NCI-H345 treated with DMSO at 0.1 percent for 48 hours (cell line): ENCODE data around the gene TBC1D10A.

Source experiments
- DNase-seq: peaks from one replicate; lab custom pipeline; 2025; ENCODE audit not compliant: unreplicated experiment; lab: John Stamatoyannopoulos, UW

TBC1D10A gene

DNA sequence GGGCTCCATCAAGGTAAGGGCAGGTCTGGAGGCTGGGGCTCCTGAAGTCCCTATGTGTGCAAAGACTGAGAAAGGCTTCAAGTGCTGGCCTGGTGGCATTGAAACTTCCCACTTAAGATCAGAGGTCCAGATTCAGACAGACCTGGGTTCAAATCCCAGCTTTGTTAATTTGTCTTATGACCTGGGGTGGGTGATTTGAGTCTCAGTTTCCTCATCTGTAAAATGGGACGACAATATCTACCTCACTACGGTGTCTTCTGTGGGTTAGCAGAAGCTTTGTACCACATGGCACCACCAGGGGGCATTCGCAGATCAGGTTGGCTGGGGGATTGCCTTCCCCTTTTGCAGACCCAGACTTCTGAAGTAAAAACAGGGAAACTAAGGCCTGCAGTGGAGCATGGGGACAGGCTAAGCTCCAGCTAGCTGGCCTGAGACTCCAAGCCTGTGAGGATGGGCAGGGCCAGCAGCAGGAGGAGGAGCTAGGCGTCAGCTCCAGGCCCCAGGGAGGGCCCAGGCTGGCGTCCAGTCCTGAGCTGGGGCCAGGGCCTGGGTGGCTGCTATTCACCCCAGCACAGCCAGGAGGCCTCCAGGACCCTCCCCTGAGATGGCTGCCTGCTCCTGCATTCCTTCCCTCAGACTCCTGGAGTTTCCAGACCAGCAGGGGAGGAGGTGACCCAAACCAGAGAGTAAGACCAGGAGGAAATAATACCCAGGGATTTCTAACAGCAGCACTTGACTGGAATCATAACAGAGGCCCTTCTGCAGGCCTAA, 38.9 kb downstream of the TBC1D10A start:
- DNase-seq: peak; percentile 11

DNA sequence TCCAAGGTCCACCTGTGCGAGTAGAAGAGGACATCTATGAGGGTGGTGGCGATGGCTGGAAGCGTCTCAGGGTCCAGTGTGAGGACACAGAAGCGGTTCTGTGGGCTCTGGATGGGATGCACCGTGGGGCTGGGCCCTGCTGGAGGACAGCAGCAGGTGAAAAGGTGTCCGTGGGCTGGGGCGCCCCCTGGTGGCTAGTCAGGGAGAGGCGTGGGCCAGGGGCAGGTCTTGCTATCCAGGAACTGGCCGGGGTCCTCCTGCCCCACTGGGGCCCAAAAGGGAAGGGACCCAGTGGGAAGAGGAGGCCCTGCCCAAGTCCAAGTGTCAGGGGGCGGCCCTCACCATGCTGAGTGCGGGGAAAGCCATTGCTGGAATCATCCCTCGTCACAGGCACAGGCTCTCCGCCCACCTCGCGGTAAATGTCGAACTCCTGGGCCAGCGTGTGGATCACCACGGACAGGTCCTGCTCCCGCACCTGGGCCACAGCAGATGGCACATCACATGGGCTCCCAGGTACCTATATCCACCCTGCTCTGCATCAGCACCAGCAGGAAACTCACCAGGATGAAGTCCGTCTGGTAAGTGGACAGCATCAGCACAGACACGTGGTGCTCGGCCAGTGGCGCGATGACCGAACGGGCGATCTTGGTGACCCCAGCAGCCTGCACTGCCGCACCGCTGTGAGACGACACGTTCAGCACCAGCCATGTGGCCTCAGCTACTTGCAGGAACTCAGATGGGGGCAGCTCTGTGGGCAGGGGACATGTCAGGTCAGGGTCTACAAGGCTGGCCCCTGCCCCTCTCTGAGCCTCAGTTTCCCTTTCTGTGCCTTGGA, 39.7 kb downstream of the TBC1D10A start:
- DNase-seq: peak; percentile 13

DNA sequence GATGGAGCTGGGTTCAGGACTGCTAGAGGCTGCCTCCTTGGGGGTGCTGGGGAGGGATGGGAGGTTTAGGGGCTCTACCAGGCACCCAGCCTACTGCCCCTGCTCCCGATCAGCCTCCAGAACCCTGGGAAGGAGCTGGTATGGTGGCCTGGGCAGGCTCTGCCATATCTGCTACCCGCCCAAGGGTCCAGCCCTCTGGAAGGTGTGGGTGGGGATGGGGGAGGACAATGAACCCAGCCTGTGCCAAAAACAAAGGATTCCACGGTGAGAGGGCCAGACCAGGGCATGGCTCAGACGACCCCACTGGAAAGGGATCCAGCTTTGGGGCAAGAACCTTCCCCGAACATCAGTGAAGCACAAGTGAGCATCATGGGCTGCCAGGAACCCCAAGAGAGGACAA, 40.4 kb downstream of the TBC1D10A start:
- no peak for DNase-seq

DNA sequence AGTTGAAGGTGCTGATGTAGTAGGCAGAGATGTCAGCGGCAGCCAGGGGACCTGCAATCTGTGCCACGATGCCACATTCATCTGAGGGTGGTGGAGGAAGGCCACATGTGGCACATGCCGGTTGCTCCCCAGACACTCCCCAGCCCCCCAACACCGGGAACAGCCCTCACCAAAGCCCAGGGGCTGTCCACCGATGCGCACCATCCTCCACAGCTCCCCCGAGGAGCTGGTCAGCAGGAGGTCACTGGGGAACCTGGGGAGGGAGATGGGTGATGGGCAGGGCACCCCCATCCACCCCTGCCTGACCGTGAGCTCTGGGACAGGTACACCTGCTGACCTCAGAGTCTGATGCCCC, 40.9 kb downstream of the TBC1D10A start:
- no peak for DNase-seq

DNA sequence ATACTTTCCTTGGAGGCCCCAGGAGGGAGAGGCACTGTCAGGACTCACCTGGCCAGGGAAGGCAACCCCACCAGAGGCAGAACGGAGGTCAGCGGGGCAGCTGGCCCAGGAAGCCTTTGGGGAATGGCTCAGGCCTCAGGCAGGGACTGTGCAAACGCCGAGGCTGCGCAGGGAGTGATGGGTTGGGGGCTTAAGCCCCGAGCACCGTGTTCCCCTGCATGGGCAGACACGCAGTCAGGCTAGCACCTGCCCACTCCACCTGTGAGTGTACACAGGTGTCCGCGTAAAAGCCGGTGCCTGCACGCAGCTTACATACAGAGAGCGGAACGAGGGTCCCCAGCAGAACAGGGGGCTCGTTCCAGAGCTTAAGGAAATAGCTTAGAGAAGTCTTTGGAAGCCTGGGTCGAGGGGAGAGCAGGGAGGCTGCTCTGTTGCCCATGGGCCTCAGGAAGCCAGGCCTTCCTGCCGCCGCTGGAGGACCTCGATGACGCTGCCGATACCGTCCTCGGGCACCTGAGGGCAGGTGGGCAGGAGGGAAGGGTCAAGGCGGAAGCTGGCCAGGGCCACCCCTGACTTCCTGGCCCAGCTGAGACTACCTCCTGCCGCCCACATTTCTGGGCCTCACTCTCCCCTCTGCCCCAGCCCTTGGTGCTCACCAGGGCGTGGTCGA, 41.4 kb downstream of the TBC1D10A start:
- no peak for DNase-seq

DNA sequence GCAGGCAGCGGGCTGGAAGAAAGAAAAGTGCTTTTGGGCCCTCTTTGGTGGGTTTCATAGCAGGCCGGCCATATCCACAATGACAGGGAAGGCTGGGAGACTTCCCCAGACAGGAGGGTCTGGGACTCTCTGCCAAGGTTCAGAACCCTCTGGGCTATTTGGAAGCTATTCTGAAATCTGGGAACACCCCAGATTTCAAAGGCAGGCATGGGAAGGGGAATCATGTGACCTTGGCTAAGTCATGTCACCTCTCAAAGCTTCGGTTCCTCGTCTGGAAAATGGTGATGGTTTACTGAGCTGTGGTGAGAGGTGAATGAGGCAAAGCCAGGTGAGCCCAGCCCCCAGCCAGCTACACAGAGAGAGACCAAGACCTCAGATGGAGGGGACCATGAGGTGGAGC, 42.1 kb downstream of the TBC1D10A start:
- DNase-seq: no peak

DNA sequence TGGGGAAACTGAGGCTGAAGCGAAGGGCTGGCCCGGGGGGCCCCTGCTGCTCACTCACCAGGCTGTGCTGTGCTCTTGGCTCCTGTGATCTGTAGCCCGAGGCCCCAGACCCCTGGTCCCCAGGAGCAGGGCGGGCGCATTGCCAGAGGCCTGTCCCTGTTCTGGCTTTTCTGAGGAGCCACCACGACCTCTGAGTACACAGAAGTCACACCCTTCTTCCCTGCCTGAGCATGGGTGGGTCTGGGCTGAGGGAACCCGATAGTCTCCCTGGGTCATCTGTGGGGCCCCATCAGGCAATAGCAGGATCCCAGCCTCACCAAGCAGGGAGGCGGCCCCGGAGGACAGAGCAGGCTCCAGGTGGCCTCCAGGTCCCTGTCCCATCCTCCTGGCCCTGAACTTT, 42.6 kb downstream of the TBC1D10A start:
- DNase-seq: no peak

DNA sequence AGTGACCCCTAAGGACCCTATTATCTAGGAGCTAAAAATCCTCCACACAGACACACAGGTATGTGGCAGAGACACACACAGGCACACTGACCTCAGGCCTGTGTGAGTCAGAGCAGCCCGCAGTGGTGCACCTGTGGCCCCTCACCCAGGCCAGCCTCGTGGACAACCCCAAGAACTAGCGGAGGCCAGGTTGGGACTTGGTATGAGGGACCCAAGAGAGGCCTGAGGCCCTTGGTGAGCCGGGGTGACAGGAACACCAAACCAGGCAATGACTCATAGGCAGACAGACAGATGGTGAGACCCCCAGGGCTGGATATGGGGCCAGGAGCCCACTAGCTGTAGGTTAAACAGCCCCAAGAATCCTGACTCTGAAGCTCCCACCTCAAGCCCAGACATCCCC, 43.4 kb downstream of the TBC1D10A start:
- DNase-seq: no peak

DNA sequence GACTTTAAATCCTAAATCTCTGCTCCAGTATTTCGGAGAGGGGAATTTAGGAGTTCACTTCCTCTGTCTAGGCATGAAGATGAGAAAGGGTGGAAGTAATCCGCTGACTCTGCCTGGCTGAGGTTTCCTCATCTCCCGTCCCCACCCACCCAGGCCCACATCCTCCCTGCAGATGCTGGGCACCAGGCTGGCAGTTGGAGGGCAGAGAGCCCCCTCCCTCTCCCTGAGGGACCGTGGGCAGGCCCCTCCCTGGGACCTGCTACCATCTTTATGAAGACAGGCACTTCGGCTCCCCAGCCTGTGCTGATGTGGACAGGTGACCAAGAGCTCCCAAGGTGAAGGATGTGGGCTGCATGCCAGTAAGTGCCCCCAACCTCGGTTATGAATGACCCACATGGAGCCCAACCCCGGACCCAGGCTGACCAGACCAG, 44.1 kb downstream of the TBC1D10A start:
- no peak for DNase-seq

DNA sequence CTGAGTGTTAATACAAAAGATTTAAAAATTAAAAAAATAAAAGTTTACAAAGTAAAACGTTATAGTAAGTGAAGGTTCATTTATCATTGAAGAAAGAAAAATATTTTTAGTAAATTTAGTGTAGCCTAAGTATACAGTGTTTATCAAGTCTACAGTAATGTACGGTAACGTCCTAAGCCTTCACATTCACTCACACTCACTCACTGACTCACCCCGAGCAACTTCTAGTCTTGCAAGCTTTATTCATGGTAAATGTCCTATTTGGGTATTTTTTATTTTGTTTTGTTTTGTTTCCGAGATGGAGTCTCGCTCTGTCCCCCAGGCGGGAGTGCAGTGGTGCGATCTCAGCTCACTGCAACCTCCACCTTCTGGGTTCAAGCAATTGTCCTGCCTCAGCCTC, 46.2 kb downstream of the TBC1D10A start:
- DNase-seq: no peak

DNA sequence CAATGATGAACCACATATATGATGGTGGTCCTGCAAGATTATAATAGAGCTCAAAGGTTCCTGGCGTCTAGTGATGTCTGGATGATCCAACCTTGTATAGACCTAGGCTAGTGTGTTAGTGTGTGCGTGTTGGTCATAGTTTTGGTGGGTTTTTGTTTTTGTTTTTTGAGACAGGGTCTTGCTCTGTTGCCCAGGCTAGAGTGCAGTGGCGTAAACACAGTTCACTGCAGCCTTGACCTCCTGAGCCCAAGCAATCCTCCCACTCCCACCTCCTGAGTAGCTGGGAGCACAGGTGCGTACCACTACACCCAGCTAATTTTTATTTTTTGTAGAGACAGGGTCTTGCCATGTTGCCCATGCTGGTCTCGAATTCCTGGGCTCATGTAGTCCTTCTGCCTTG, 46.8 kb downstream of the TBC1D10A start:
- no peak for DNase-seq

DNA sequence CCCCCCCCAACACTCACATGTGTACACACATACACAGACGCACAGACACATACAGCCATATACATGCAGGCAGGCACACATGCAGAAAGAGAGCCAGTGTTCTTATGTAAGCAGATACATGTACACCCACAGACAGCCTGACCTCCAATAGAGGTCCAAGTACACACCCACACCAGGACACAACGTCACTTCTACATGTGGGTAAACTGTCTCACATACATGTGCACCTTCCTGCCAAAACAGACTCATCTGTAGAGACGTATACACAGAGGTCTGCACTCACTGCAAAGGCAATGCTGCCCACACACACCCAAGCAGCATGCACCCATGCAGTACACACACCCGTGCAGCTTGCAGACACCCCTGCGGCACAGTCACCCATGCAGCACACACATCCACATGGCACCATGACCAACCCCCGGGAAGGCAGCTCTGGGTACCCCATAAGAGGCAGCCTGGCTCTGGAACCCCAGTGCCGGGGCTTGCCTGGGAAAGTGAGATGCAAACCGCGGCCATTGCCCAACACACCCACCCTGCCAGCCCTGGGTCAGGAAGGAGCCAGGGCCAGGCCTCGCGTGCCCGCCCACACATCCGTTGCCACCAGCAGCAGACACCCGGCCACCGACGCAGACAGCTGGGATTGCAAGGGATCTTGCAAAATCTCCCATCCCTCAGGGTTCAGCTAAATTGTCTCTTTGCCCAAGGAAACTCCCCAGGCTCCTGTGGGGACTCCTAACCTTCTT, 47.5 kb downstream of the TBC1D10A start:
- DNase-seq: no peak

DNA sequence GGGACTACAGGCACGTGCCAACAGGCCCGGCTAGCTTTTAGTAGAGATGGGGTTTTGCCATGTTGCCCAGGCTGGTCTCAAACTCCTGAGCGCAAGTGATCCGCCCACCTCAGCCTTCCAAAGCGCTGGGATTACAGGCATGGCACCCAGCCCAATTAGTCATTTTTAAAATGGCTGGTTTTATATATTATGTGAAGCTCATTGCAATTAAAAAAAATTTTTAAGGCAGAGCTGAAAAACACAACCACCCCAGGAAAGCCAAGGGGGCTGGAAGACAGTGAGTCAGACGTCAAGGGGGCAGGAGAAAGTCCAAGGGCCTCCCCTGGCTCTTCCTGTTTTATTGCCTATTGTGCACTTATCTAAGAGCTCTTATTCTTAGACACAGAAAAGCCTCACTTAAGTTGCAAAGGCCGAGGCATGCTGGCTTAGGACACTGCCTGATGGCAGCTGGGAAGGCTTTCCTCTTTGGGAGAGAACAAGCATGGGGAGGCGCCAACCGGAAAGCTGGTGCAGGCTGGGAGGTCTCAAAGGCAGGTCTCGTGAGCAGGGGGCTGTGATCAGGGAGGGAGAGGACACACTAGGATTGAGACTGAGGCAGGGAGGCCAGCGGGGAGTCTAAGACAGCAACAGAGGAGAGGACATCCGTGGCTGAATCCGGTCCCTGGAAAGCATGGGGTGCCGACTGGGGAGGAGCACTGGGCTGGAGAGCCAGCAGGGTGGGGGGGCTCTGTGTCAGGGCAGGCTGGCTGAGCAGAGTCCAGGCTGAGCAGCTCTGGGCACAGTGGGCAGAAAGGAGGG, 49.0 kb downstream of the TBC1D10A start:
- no peak for DNase-seq

DNA sequence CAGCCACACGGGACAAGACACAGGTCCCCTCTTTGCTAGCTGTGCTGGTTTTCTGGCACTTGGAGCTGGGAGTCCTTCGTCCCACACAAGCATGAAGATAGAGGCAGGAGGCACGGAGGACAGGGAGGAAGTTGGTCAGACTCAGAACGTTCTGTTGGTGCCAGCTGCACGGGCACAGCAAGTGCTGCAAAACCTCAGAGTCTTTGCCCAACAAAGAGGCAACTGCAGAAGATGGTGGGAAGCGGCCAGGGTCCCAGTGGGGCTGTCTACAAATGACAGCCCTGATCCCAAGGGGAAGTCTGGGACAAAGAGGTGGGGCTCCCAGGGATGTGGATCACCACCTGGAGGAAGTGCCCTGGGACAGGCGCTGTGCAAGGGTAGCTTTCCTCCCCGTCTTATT, 50.7 kb downstream of the TBC1D10A start:
- no peak for DNase-seq

DNA sequence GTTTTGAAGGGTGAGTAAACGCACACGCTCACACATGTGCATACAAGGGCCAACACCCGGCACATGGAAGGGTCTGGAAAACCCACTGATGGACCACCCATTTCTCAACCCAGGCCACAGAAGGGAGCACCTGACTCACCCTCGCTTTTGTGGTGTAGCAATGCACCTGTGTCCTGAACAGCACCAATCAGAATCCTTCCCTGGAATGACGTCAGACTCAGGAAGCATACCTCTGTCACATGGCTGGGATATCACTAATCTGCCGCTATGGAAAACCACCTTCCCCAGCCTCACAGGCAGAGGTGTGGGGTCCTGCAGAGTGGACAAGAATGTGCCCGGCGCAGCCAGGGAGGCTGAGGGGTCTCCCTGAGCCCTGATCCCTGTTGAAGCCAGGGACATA, 51.1 kb downstream of the TBC1D10A start:
- no peak for DNase-seq

DNA sequence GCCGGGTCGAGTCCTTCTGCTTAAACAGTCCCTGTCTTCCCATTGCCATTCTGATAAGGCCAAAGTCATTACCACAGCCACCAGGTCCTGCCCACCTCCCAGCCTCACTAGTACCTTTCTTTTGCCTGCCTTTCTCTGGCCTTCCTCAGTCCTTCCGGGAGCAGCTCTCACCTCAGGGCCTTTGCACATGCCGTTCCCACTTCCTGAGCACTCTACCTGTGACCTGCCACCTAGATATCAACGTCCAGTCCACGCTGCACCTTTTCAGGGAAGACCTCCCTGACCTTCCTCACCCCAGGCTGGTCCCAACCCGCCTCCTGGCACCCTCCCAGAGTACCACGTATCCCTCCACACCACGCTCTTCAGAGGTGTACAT, 52.3 kb downstream of the TBC1D10A start:
- DNase-seq: no peak

DNA sequence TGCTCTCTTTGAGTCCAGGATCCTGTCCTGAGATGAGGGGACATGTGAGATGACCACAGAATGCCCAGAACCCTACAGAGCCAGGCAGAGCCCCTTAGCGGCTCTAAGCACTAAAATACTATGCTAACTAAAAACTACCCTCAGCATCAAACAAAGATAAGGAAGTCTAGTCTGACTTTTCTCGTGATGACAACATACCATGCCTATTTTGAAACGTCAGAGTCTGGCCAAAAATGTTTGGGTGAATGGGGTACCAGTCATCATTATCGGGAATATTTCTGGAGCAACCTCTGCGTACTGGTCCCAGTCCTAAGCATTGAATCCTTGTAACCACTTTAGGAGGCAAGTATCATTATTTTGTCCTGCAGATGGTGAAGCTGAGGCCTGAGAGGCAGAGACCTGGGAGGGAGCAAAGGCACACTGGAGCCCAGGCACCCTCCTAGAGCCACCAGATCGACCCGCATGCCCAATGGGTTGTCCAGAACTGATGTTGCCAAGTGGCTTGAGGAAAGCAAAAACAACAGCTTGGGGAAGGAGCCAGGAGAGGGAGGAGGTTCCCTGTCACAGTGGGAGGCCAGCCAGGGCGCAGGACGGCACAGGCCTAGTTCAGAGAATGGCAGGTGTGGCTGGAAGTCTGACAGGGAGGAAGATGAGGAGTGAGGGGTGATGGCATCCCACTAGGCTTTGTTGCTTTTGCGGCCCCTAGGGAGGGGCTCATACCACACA, 52.9 kb downstream of the TBC1D10A start:
- no peak for DNase-seq

DNA sequence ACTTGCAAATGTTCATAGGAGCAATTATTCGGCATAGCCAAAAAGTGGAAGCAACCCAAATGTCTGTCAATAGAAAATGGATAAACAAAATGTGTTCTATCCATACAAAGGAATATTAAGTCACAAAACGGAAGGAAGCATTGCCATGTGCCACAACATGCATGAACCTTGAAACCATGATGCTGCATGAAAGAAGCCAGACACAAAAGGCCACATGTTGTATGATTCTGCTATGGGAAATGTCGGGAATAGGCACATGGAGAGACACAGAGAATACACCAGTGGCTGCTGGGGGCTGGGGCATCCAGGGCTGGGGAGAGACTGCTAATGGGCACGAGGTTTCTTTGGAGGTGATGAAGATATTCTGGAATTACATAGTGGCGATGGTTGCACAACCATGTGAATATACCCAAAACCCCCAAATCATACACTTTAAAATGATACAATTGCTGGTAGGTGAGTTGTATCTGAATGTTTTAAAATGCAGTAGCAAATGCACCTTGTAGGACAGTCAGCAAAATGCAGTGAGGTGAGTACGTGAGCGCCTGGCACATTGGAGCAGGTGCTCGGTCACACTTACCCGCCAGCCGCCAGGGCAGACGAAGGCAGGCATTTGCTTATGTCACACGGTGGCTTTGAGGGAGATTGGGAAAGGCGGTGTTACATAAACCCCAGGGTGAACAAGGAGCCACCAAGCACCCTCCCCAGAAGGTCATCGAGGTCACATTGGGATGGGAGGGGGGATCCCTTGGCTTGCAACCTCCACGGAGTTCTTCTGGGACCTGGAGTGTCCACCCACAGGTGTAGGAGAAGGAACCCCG, 53.8 kb downstream of the TBC1D10A start:
- no peak for DNase-seq

DNA sequence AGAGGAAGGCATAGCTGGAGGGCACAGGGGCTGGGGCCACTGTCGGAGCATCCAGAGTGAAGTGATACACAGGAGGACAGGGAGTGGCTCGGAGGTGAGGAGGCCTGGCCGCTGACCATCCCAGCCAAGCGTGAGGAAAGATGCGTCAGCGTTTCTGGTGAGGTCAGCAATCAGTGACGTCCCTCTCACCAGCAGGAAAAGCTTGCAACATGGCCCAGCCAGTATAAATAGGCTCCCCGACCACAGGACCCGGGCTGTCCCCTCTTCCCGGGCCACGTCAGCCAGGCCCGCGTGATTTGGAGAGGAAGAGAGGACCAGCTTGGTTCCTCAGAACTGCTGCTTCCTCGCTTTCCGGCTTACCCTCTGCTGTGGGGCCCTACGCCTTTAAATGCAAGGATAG, 55.9 kb downstream of the TBC1D10A start:
- DNase-seq: no peak
